Measurements from ENCODE around the gene ZNF783. TPM values are rescaled to one million over a fixed set of nuclear protein-coding genes. Genes with fewer than 3 reads are reported as not detected.

The ZNF783 gene
- total and polyA plus RNA-seq, 5 donors from 2014 or later: 2.7 to 30.2 (median 4.7) TPM

DNA sequence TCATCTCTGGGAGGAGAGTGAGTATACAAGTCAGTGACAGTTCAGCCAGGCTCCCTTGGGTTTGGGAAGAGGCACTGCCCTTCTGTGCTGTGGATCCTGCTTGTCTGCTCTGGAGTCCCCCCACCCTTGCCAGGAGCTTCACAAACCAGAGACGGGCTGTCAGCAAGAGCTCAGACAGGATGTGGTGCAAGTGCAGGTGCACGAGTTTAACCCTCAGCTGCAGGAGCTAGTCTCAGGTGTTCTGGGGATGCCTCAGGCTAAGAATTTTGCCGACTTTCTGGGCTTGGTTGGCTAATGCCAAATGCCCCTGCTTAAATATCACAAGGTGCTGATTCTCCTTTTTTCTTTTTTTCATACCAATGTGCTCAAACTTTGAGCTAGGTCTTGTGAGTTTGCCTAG is 22.3 kb downstream of the ZNF783 start:
- ATAC-seq (ENCODE audit: low read depth in 2 of 2) (peak; percentile 50 to 56), DNase-seq (peak; percentile 36 to 85 (median 79))
- H3K27ac ChIP-seq (ENCODE audit: insufficient read depth, low read length, poor library complexity, severe bottlenecking): peak overlapping the region; percentile 78
- peaks cover 4% of the 10 kb centered on the region for H3K36me3 ChIP-seq (ENCODE audit: control insufficient read depth, insufficient read depth, low read length)
- H3K27ac Mint-ChIP-seq: peak overlapping the region; percentile 90 to 94 (median 92)
- H3K4me3 ChIP-seq (ENCODE audit: low read depth, low read length): peak overlapping the region; percentile 62
- H3K4me1 Mint-ChIP-seq: peaks cover 8 to 55% (median 33%) of the 10 kb centered on the region in 4 donors
- peaks cover 19% of the 10 kb centered on the region for H3K36me3 Mint-ChIP-seq
- H3K4me1 ChIP-seq (ENCODE audit: control insufficient read depth, insufficient read depth, low read length, poor library complexity, severe bottlenecking): peaks cover 34% of the 10 kb centered on the region
- H3K4me3 Mint-ChIP-seq: peak overlapping the region; percentile 89 to 94 (median 90)
- H3K27me3 ChIP-seq (ENCODE audit: control insufficient read depth, insufficient read depth, low read length): no peaks in the 10 kb centered on the region
- no peaks in the 10 kb centered on the region for H3K9me3 Mint-ChIP-seq
- H3K9me3 ChIP-seq (ENCODE audit: control insufficient read depth in 2 of 2, low read length in 2 of 2): no peaks in the 10 kb centered on the region
- no peaks in the 10 kb centered on the region for H3K27me3 Mint-ChIP-seq

DNA sequence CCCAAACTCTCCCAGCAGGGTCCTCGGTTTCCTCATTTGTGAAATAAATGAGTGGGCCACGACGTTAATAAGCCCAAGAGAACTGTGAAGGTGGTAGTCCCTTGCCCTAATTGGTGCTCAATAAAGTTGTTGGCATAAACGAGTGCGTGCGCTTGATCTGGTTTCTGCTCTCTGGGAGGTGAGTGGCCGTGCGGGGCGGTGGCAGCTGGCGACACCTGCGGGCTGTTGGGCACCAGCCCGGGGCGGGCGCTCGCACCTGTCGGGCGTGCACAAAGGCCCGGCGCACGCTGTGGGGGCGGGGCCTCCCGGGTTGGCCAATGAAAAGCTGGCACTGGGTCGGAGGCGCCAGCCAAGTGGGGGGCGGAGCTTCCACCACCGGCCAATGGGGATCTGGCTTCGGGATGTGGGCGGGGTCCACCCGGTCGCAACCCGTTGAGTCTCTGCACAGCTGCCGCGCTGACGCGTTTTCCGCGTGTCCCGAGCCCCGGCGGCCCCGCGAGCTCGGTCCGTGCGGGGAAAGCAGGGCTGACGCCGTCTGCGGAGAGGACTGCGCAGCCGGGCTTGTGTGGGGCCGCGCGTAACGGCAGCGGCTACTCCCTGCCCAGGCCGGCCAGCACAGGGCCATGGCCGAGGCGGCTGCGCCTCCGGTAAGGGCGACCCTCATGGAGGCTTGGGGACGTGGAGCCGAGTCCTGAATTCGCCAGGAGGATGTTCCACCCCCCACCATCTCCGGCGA is 23.0 kb downstream of the ZNF783 start:
- DNase-seq: peak; percentile 97 to 98 (median 98)
- Histone ChIP-seq H3K9me3 (ENCODE audit: control insufficient read depth in 2 of 2, low read length in 2 of 2) (no peaks in the 10 kb centered on the region), H3K36me3 (ENCODE audit: control insufficient read depth, insufficient read depth, low read length) (peaks cover 7% of the 10 kb centered on the region), H3K27ac (ENCODE audit: insufficient read depth, low read length, poor library complexity, severe bottlenecking) (peak overlapping the region; percentile 78), H3K4me1 (ENCODE audit: control insufficient read depth, insufficient read depth, low read length, poor library complexity, severe bottlenecking) (peaks cover 34% of the 10 kb centered on the region), H3K4me3 (ENCODE audit: low read depth, low read length) (peak overlapping the region; percentile 73), H3K27me3 (ENCODE audit: control insufficient read depth, insufficient read depth, low read length) (no peaks in the 10 kb centered on the region)
- H3K4me3 Mint-ChIP-seq: peak overlapping the region; percentile 89 to 94 (median 90)
- H3K27ac Mint-ChIP-seq: peak overlapping the region in 2 of 3 donors; percentile 92
- no peaks in the 10 kb centered on the region for H3K9me3 Mint-ChIP-seq
- H3K36me3 Mint-ChIP-seq: peaks cover 15% of the 10 kb centered on the region
- H3K27me3 Mint-ChIP-seq: no peaks in the 10 kb centered on the region
- H3K4me1 Mint-ChIP-seq: peaks cover 8 to 55% (median 33%) of the 10 kb centered on the region in 4 donors
- peak; percentile 94 to 95 for ATAC-seq (ENCODE audit: low read depth in 2 of 2)

DNA sequence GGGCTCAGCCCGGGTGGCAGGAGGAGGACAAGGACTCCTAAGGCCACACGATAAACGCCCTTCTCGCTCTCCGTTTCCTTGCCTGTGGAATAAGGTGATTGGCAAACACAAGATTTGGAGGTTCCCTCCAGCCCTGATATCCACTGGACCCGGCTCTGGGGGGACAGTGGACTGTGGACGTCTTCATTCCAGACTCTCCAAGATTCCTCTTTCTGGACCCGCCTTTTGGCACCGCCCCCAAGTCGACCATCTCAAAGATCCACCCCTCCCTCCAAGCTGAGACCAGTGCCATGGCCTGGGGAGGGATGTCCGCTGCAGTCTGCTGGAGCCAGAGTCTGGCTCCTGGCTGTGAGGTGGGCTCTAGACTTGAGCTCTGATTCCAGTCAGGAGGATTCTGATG is 23.6 kb downstream of the ZNF783 start:
- Histone ChIP-seq H3K9me3 (ENCODE audit: control insufficient read depth in 2 of 2, low read length in 2 of 2) (no peaks in the 10 kb centered on the region), H3K4me1 (ENCODE audit: control insufficient read depth, insufficient read depth, low read length, poor library complexity, severe bottlenecking) (peaks cover 34% of the 10 kb centered on the region), H3K27me3 (ENCODE audit: control insufficient read depth, insufficient read depth, low read length) (no peaks in the 10 kb centered on the region), H3K36me3 (ENCODE audit: control insufficient read depth, insufficient read depth, low read length) (peaks cover 5% of the 10 kb centered on the region), H3K27ac (ENCODE audit: insufficient read depth, low read length, poor library complexity, severe bottlenecking) (peak overlapping the region; percentile 68), H3K4me3 (ENCODE audit: low read depth, low read length) (peak overlapping the region; percentile 73)
- ATAC-seq (ENCODE audit: low read depth in 2 of 2): no peak
- H3K27ac Mint-ChIP-seq: peak overlapping the region; percentile 89 to 92 (median 92)
- peaks cover 15% of the 10 kb centered on the region for H3K36me3 Mint-ChIP-seq
- no peaks in the 10 kb centered on the region for H3K27me3 Mint-ChIP-seq
- H3K4me1 Mint-ChIP-seq: peaks cover 8 to 57% (median 33%) of the 10 kb centered on the region in 4 donors
- no peaks in the 10 kb centered on the region for H3K9me3 Mint-ChIP-seq
- peak overlapping the region; percentile 89 to 94 (median 90) for H3K4me3 Mint-ChIP-seq
- no peak for DNase-seq

DNA sequence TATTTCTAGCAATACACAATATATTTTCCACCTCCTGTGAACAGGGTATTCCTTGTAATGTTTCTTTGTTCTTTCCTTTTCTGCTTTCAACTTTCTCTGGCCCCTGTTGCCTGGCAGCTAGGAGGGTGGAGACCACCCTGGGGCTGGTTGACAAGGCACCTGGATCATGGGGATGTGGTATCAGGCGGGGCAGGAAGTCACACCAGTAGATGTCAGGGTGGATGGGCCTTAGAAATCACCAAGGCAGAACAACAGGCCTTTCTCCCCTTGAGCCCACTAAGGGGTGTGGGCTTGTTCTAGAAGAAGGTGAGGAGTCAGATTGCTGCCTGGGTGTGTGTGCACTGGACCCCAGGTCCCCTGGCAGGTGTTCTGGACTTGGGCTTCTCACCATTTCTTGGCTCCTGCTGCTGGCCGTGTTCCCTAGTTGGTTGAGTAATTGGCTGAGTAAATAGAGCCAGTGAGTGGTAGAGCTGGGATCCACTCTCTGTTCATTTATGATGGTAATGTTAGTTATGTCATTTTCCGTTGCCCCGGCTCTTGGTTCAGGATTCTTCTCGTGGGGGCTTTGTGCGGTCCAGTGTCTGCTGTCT is 24.9 kb downstream of the ZNF783 start:
- no peaks in the 10 kb centered on the region for H3K9me3 ChIP-seq (ENCODE audit: control insufficient read depth in 2 of 2, low read length in 2 of 2)
- no peak overlapping the region for H3K27ac ChIP-seq (ENCODE audit: insufficient read depth, low read length, poor library complexity, severe bottlenecking)
- H3K36me3 ChIP-seq (ENCODE audit: control insufficient read depth, insufficient read depth, low read length): peaks cover 3% of the 10 kb centered on the region
- Mint-ChIP-seq H3K27me3 (no peaks in the 10 kb centered on the region), H3K36me3 (peaks cover 15% of the 10 kb centered on the region), H3K9me3 (no peaks in the 10 kb centered on the region), H3K4me3 (peak overlapping the region in 3 of 4 donors; percentile 82 to 91 (median 89)), H3K27ac (peak overlapping the region in 2 of 3 donors; percentile 61 to 86), H3K4me1 (peaks cover 8 to 60% (median 33%) of the 10 kb centered on the region in 4 donors)
- H3K4me3 ChIP-seq (ENCODE audit: low read depth, low read length): no peak overlapping the region
- no peaks in the 10 kb centered on the region for H3K27me3 ChIP-seq (ENCODE audit: control insufficient read depth, insufficient read depth, low read length)
- DNase-seq (peak in 1 of 3 donors; percentile 81), ATAC-seq (ENCODE audit: low read depth in 2 of 2) (no peak)
- peaks cover 34% of the 10 kb centered on the region for H3K4me1 ChIP-seq (ENCODE audit: control insufficient read depth, insufficient read depth, low read length, poor library complexity, severe bottlenecking)

DNA sequence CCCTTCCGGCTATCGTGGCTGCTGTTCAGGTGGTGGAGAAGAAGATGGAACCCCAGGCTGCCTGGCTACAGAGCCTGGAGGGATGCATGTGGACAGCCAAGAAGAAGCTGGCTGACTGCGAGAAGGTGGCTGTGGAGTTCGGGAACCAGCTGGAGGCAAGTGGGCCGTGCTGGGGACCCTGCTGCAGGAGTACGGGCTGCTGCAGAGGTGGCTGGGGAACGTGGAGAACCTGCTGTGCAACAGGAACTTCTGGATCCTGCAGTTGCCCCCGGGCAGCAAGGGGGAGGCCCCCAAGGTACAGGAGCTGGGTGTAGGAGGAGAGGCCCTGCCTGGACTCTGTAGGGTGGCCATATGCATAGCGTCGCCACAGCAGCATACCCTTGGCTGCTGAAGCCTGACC is 25.6 kb downstream of the ZNF783 start:
- Histone ChIP-seq H3K36me3 (ENCODE audit: control insufficient read depth, insufficient read depth, low read length) (peaks cover 6% of the 10 kb centered on the region), H3K9me3 (ENCODE audit: control insufficient read depth in 2 of 2, low read length in 2 of 2) (no peaks in the 10 kb centered on the region), H3K27me3 (ENCODE audit: control insufficient read depth, insufficient read depth, low read length) (no peaks in the 10 kb centered on the region), H3K4me1 (ENCODE audit: control insufficient read depth, insufficient read depth, low read length, poor library complexity, severe bottlenecking) (peaks cover 34% of the 10 kb centered on the region), H3K27ac (ENCODE audit: insufficient read depth, low read length, poor library complexity, severe bottlenecking) (no peak overlapping the region), H3K4me3 (ENCODE audit: low read depth, low read length) (no peak overlapping the region)
- Mint-ChIP-seq H3K4me1 (peaks cover 8 to 56% (median 31%) of the 10 kb centered on the region in 4 donors), H3K4me3 (peak overlapping the region in 2 of 4 donors; percentile 61 to 82), H3K9me3 (no peaks in the 10 kb centered on the region), H3K36me3 (peaks cover 14% of the 10 kb centered on the region), H3K27me3 (no peaks in the 10 kb centered on the region), H3K27ac (peak overlapping the region in 2 of 3 donors; percentile 51 to 61)
- DNase-seq (no peak), ATAC-seq (ENCODE audit: low read depth in 2 of 2) (no peak)

DNA sequence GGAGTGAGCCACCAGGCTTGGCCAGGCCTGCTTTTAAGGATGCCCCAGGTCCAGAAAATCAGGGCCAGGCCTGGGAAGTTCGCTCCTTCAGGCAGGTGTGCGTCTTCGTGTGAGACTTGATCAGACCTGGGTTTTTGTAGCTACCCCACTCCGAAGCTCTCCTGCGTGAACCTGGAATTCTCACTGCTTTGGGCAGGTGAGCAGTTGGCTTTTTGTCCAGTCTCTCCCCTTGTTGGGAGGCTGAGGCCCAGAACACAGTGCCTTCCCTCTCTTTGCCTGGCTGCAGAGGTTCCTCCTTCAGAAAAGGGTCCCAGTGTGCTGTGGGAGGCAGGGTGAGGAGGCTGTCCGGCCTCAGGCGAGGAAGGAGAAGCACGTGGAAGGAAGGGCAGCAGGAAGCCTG is 27.3 kb downstream of the ZNF783 start:
- Histone ChIP-seq H3K4me3 (ENCODE audit: low read depth, low read length) (no peak overlapping the region), H3K4me1 (ENCODE audit: control insufficient read depth, insufficient read depth, low read length, poor library complexity, severe bottlenecking) (peaks cover 27% of the 10 kb centered on the region), H3K27ac (ENCODE audit: insufficient read depth, low read length, poor library complexity, severe bottlenecking) (no peak overlapping the region), H3K36me3 (ENCODE audit: control insufficient read depth, insufficient read depth, low read length) (peaks cover 6% of the 10 kb centered on the region), H3K27me3 (ENCODE audit: control insufficient read depth, insufficient read depth, low read length) (no peaks in the 10 kb centered on the region), H3K9me3 (ENCODE audit: control insufficient read depth in 2 of 2, low read length in 2 of 2) (no peaks in the 10 kb centered on the region)
- peaks cover 6 to 40% (median 27%) of the 10 kb centered on the region in 4 donors for H3K4me1 Mint-ChIP-seq
- peaks cover 18% of the 10 kb centered on the region for H3K36me3 Mint-ChIP-seq
- no peaks in the 10 kb centered on the region for H3K9me3 Mint-ChIP-seq
- no peaks in the 10 kb centered on the region for H3K27me3 Mint-ChIP-seq
- DNase-seq: no peak
- no peak for ATAC-seq (ENCODE audit: low read depth in 2 of 2)
- H3K27ac Mint-ChIP-seq: no peak overlapping the region
- H3K4me3 Mint-ChIP-seq: peak overlapping the region in 1 of 4 donors; percentile 13

DNA sequence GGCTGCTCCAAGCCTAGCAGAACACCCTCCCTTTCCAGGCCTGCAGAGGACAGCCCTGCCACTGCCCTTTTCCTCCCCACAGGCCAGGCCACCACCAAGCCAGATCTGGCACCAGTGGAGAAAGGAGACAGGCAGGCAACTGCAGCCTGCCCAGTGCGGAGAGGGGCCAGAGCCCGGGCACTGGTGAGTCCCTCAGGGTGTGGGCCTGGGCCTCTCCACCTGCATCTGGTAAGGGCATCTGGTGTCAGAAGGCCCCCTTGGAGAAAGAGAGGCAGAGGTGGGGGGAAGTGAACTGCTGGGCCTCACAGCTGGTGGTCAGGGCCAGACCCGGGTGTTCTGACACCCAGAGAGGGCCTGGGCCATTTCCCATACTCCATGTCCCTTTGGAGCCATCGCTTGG is 27.9 kb downstream of the ZNF783 start:
- Mint-ChIP-seq H3K4me3 (no peak overlapping the region), H3K9me3 (no peaks in the 10 kb centered on the region), H3K27me3 (no peaks in the 10 kb centered on the region), H3K36me3 (peaks cover 18% of the 10 kb centered on the region), H3K27ac (no peak overlapping the region), H3K4me1 (peaks cover 0 to 35% (median 22%) of the 10 kb centered on the region in 4 donors)
- H3K4me1 ChIP-seq (ENCODE audit: control insufficient read depth, insufficient read depth, low read length, poor library complexity, severe bottlenecking): peaks cover 21% of the 10 kb centered on the region
- H3K4me3 ChIP-seq (ENCODE audit: low read depth, low read length): no peak overlapping the region
- DNase-seq: no peak
- H3K9me3 ChIP-seq (ENCODE audit: control insufficient read depth in 2 of 2, low read length in 2 of 2): no peaks in the 10 kb centered on the region
- H3K27ac ChIP-seq (ENCODE audit: insufficient read depth, low read length, poor library complexity, severe bottlenecking): no peak overlapping the region
- H3K27me3 ChIP-seq (ENCODE audit: control insufficient read depth, insufficient read depth, low read length): no peaks in the 10 kb centered on the region
- H3K36me3 ChIP-seq (ENCODE audit: control insufficient read depth, insufficient read depth, low read length): peaks cover 6% of the 10 kb centered on the region
- ATAC-seq (ENCODE audit: low read depth in 2 of 2): no peak
